Ishikawa (cell line): ENCODE data around the gene F2RL2.

Experiments used
- CEBPB ChIP-seq: IDR thresholded peaks from 2 replicates; pipeline ENCODE4 v1.6.1; 2012
- CREB1 ChIP-seq: IDR thresholded peaks from 2 replicates; pipeline ENCODE4 v1.6.1; 2012; ENCODE audit warnings: low read depth
- TF ChIP-seq, protein P1 (sequence below): IDR thresholded peaks from 2 replicates; pipeline ENCODE4 v1.6.1; 2012
- TF ChIP-seq, protein P2 (sequence below): IDR thresholded peaks from 2 replicates; pipeline ENCODE4 v1.6.1; 2012

DNA sequence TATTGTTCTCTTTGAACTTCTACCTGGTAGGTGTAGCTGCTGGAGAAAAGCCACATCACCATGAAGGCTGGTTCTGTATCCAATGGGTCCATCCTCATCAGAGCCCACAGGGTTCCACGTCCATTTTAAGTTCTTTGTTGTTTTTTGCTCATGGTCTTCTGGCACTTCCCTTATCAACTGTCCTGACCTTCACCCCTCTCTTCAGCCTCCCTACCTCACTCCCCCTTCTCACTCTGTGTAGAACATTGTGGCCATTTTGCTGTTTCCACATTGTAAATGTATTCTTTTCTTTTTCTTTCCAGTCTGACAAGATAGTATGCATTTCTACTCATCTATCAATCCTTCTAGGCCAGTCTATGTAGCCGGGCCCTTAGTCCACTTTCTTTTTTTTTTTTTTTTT is 44.3 kb upstream of the F2RL2 start:
- no peak for TF ChIP-seq CEBPB
- TF ChIP-seq, protein P1, sequence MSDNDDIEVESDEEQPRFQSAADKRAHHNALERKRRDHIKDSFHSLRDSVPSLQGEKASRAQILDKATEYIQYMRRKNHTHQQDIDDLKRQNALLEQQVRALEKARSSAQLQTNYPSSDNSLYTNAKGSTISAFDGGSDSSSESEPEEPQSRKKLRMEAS, result no peak
- no peak for TF ChIP-seq CREB1
- TF ChIP-seq, protein P2, sequence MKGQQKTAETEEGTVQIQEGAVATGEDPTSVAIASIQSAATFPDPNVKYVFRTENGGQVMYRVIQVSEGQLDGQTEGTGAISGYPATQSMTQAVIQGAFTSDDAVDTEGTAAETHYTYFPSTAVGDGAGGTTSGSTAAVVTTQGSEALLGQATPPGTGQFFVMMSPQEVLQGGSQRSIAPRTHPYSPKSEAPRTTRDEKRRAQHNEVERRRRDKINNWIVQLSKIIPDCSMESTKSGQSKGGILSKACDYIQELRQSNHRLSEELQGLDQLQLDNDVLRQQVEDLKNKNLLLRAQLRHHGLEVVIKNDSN, result no peak
